ENCODE measurements around the gene C4orf17. TPM values are rescaled to one million over a fixed set of nuclear protein-coding genes. Genes with fewer than 3 reads are reported as not detected.
"Not testable (repeated sequence)": the region's sequence is repeated elsewhere in the genome, so short reads cannot be mapped to it uniquely, and the experiment has no call there.

C4orf17 gene
- total and polyA plus RNA-seq, 4 donors = not detected

DNA sequence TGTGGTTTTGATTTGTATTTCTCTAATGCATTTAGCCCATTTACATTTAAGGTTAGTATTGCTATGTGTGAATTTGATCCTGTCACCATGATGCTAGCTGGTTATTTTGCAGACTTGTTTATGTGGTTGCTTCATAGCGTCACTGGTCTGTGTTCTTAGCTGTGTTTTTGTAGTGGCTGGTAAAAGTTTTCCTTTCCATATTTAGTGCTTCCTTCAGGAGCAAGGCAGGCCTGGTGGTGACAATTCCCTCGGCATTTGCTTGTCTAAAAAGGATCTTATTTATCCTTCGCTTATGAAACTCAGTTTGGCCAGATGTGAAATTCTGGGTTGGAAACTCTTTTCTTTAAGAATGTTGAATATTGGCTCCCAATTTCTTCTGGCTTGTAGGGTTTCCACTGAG, 23.9 kb downstream of the C4orf17 start:
- not testable (repeated sequence) for H3K27me3 ChIP-seq (ENCODE audit: control insufficient read depth, insufficient read depth, low read length); H3K27ac ChIP-seq (ENCODE audit: low read depth, low read length); H3K4me3 ChIP-seq (ENCODE audit: low read depth, low read length); DNase-seq (ENCODE audit: low read depth in 4 of 6, low spot score in 6 of 6); H3K9me3 ChIP-seq (ENCODE audit: control insufficient read depth, insufficient read depth, low read length); H3K36me3 ChIP-seq (ENCODE audit: control insufficient read depth, insufficient read depth, low read length); H3K4me1 ChIP-seq (ENCODE audit: control insufficient read depth, insufficient read depth, low read length)
- 100% methylated on average over 1 of the region's 3 CpGs for WGBS (ENCODE audit: insufficient coverage)

GRCh38 chr4:99536271-99536670, 25.4 kb downstream of the C4orf17 start:
- H3K4me3 ChIP-seq (ENCODE audit: low read depth, low read length) = no peak overlapping the region
- H3K4me1 ChIP-seq (ENCODE audit: control insufficient read depth, insufficient read depth, low read length) = no peaks in the 10 kb centered on the region
- DNase-seq (ENCODE audit: low read depth in 4 of 6, low spot score in 6 of 6) = peak in 1 of 6 donors; percentile 1
- no peak overlapping the region for H3K27ac ChIP-seq (ENCODE audit: low read depth, low read length)
- no peaks in the 10 kb centered on the region for H3K27me3 ChIP-seq (ENCODE audit: control insufficient read depth, insufficient read depth, low read length)
- no peaks in the 10 kb centered on the region for H3K36me3 ChIP-seq (ENCODE audit: control insufficient read depth, insufficient read depth, low read length)
- 56% methylated on average over 2 of the region's 2 CpGs for WGBS (ENCODE audit: insufficient coverage)
- H3K9me3 ChIP-seq (ENCODE audit: control insufficient read depth, insufficient read depth, low read length) = no peaks in the 10 kb centered on the region

GRCh38 chr4:99536848-99537247, 26.0 kb downstream of the C4orf17 start:
- no CpG with 5 or more reads among the region's 2 CpGs for WGBS (ENCODE audit: insufficient coverage)
- Histone ChIP-seq H3K27me3 (ENCODE audit: control insufficient read depth, insufficient read depth, low read length) (no peaks in the 10 kb centered on the region), H3K4me1 (ENCODE audit: control insufficient read depth, insufficient read depth, low read length) (no peaks in the 10 kb centered on the region), H3K36me3 (ENCODE audit: control insufficient read depth, insufficient read depth, low read length) (no peaks in the 10 kb centered on the region), H3K9me3 (ENCODE audit: control insufficient read depth, insufficient read depth, low read length) (no peaks in the 10 kb centered on the region), H3K4me3 (ENCODE audit: low read depth, low read length) (no peak overlapping the region), H3K27ac (ENCODE audit: low read depth, low read length) (no peak overlapping the region)
- no peak for DNase-seq (ENCODE audit: low read depth in 4 of 6, low spot score in 6 of 6)

- H3K9me3 ChIP-seq (ENCODE audit: control insufficient read depth, insufficient read depth, low read length) = no peaks in the 10 kb centered on the region
- H3K36me3 ChIP-seq (ENCODE audit: control insufficient read depth, insufficient read depth, low read length) = no peaks in the 10 kb centered on the region
- no peak overlapping the region for H3K27ac ChIP-seq (ENCODE audit: low read depth, low read length)
- no peak for DNase-seq (ENCODE audit: low read depth in 4 of 6, low spot score in 6 of 6)
- H3K27me3 ChIP-seq (ENCODE audit: control insufficient read depth, insufficient read depth, low read length) = no peaks in the 10 kb centered on the region
- no peaks in the 10 kb centered on the region for H3K4me1 ChIP-seq (ENCODE audit: control insufficient read depth, insufficient read depth, low read length)
- no peak overlapping the region for H3K4me3 ChIP-seq (ENCODE audit: low read depth, low read length)
- 100% methylated on average over 1 of the region's 4 CpGs for WGBS (ENCODE audit: insufficient coverage)
These were observed 26.9 kb downstream of the C4orf17 start for GRCh38 chr4:99537674-99538073.

- Histone ChIP-seq H3K4me3 (ENCODE audit: low read depth, low read length) (no peak overlapping the region), H3K27ac (ENCODE audit: low read depth, low read length) (no peak overlapping the region), H3K27me3 (ENCODE audit: control insufficient read depth, insufficient read depth, low read length) (no peaks in the 10 kb centered on the region), H3K9me3 (ENCODE audit: control insufficient read depth, insufficient read depth, low read length) (no peaks in the 10 kb centered on the region), H3K4me1 (ENCODE audit: control insufficient read depth, insufficient read depth, low read length) (no peaks in the 10 kb centered on the region), H3K36me3 (ENCODE audit: control insufficient read depth, insufficient read depth, low read length) (no peaks in the 10 kb centered on the region)
- DNase-seq (ENCODE audit: low read depth in 4 of 6, low spot score in 6 of 6) = no peak
These were observed 29.6 kb downstream of the C4orf17 start for GRCh38 chr4:99540277-99540939.

- Histone ChIP-seq H3K36me3 (ENCODE audit: control insufficient read depth, insufficient read depth, low read length) (no peaks in the 10 kb centered on the region), H3K27ac (ENCODE audit: low read depth, low read length) (no peak overlapping the region), H3K27me3 (ENCODE audit: control insufficient read depth, insufficient read depth, low read length) (no peaks in the 10 kb centered on the region), H3K9me3 (ENCODE audit: control insufficient read depth, insufficient read depth, low read length) (no peaks in the 10 kb centered on the region), H3K4me3 (ENCODE audit: low read depth, low read length) (no peak overlapping the region), H3K4me1 (ENCODE audit: control insufficient read depth, insufficient read depth, low read length) (no peaks in the 10 kb centered on the region)
- DNase-seq (ENCODE audit: low read depth in 4 of 6, low spot score in 6 of 6) = no peak
- no CpG with 5 or more reads among the region's 2 CpGs for WGBS (ENCODE audit: insufficient coverage)
These were observed 42.1 kb downstream of the C4orf17 start for GRCh38 chr4:99552872-99553271.

GRCh38 chr4:99563310-99564186, 52.7 kb downstream of the C4orf17 start, which contains the start of gene TRMT10A:
TRMT10A (minus strand) TSS chr4:99564039; CDS start chr4:99559338, 4,701 bp downstream.
- Histone ChIP-seq H3K4me1 (ENCODE audit: control insufficient read depth, insufficient read depth, low read length) (peaks cover 6% of the 10 kb centered on the region), H3K36me3 (ENCODE audit: control insufficient read depth, insufficient read depth, low read length) (no peaks in the 10 kb centered on the region), H3K27ac (ENCODE audit: low read depth, low read length) (peak within 1 kb of the TSS; percentile 100), H3K4me3 (ENCODE audit: low read depth, low read length) (peak within 1 kb of the TSS; percentile 100), H3K9me3 (ENCODE audit: control insufficient read depth, insufficient read depth, low read length) (no peaks in the 10 kb centered on the region), H3K27me3 (ENCODE audit: control insufficient read depth, insufficient read depth, low read length) (no peaks in the 10 kb centered on the region)
- peak; percentile 96 to 100 (median 97) for DNase-seq (ENCODE audit: low read depth in 4 of 6, low spot score in 6 of 6)
- WGBS (ENCODE audit: insufficient coverage) = under 1% methylated on average over 42 of the region's 48 CpGs

- no peak overlapping the region for H3K27ac ChIP-seq (ENCODE audit: low read depth, low read length)
- H3K9me3 ChIP-seq (ENCODE audit: control insufficient read depth, insufficient read depth, low read length) = no peaks in the 10 kb centered on the region
- no peaks in the 10 kb centered on the region for H3K27me3 ChIP-seq (ENCODE audit: control insufficient read depth, insufficient read depth, low read length)
- no peak overlapping the region for H3K4me3 ChIP-seq (ENCODE audit: low read depth, low read length)
- peaks cover 6% of the 10 kb centered on the region for H3K4me1 ChIP-seq (ENCODE audit: control insufficient read depth, insufficient read depth, low read length)
- no peaks in the 10 kb centered on the region for H3K36me3 ChIP-seq (ENCODE audit: control insufficient read depth, insufficient read depth, low read length)
- peak in 1 of 6 donors; percentile 19 for DNase-seq (ENCODE audit: low read depth in 4 of 6, low spot score in 6 of 6)
These were observed 54.1 kb downstream of the C4orf17 start for GRCh38 chr4:99564921-99565320.

DNA sequence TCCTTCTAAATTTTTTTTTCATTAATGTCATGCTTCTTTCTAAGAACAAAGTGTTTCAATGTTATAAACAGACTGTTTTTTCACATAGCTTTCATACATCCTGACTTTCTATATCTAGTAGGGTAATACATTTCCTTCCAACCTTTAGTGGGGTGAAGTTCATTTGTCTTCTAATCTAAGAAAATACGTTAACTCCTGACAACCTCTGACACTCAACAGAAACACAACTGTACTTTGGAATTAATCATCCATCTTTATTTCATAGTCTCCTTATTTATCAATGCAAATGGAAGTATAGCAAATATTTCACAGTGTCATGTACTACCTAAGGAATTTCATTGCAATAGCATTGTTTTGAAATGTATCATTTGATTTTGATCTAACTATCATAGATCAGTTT, 61.1 kb downstream of the C4orf17 start:
- Histone ChIP-seq H3K27me3 (ENCODE audit: control insufficient read depth, insufficient read depth, low read length) (no peaks in the 10 kb centered on the region), H3K36me3 (ENCODE audit: control insufficient read depth, insufficient read depth, low read length) (no peaks in the 10 kb centered on the region), H3K4me1 (ENCODE audit: control insufficient read depth, insufficient read depth, low read length) (no peaks in the 10 kb centered on the region), H3K9me3 (ENCODE audit: control insufficient read depth, insufficient read depth, low read length) (no peaks in the 10 kb centered on the region), H3K4me3 (ENCODE audit: low read depth, low read length) (no peak overlapping the region), H3K27ac (ENCODE audit: low read depth, low read length) (no peak overlapping the region)
- no peak for DNase-seq (ENCODE audit: low read depth in 4 of 6, low spot score in 6 of 6)
- WGBS (ENCODE audit: insufficient coverage) = no CpG with 5 or more reads among the region's 1 CpG

All from spinal cord (tissue), 10 donors.